ENCODE measurements around the gene ARHGAP42.

- no peak for TF ChIP-seq POLR2A (IDR thresholded peaks at IDR 0.05)
- no peak for TF ChIP-seq CTCF (IDR thresholded peaks at IDR 0.05)
Observed at GRCh38 chr11:100640646-100641045, 46.4 kb upstream of the ARHGAP42 start.
